ENCODE results near the gene PHACTR3.

The PHACTR3 gene

DNA sequence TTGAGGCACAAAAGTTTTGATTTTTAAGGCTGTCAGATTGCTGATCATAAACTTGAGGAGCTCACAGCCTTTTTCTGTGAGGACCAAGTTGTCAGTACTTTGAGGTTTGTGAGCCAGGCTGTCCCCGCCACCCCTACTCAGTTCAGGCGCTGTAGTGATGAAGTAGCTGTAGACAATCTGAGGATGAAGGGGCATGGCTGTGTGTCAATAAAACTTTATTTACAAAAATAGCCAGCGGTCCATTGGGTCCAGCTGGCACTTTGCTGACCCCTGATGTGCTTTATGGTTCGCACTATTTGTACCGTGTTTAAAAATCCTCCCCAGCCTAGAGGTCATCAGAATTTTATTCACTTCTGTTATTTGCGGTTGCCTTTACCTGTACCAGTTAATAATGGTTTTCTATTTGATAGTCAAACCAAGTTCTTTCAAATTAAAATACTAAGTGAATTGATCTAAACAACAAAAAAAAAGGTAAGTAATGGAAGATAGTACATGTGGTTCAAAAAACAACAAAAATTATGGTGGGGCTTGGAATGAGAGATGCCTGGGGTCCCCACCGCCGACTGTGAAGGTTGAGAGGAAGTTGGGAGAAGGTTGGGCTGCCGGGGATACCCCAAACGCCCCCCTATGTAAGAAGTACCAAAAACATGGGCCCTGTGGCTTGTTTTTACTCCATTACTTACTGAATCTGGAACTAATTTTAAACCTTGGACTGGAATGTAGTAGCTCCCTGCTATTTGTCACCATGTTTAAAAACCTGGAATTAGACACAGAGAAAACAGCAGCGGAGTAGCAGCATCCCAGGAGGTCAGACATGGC lies 205.5 kb downstream of the PHACTR3 start:
- H3K27me3 ChIP-seq (ENCODE audit: insufficient read depth, low read length): peaks cover 8% of the 10 kb centered on the region
- H3K9me3 ChIP-seq (ENCODE audit: low read length): no peaks in the 10 kb centered on the region
- H2AFZ ChIP-seq (ENCODE audit: low read depth, low read length): no peak overlapping the region
- H3K36me3 ChIP-seq (ENCODE audit: insufficient read depth, low read length): no peaks in the 10 kb centered on the region
- H3K4me1 ChIP-seq (ENCODE audit: insufficient read depth, low read length): no peaks in the 10 kb centered on the region
- no peak overlapping the region for H3K4me3 ChIP-seq (ENCODE audit: low read length)

GRCh38 chr20:59810449-59811187 lies 206.3 kb downstream of the PHACTR3 start:
- no peak overlapping the region for H3K4me3 ChIP-seq (ENCODE audit: low read length)
- H2AFZ ChIP-seq (ENCODE audit: low read depth, low read length): no peak overlapping the region
- no peaks in the 10 kb centered on the region for H3K9me3 ChIP-seq (ENCODE audit: low read length)
- H3K4me1 ChIP-seq (ENCODE audit: insufficient read depth, low read length): no peaks in the 10 kb centered on the region
- H3K27me3 ChIP-seq (ENCODE audit: insufficient read depth, low read length): peaks cover 11% of the 10 kb centered on the region
- H3K36me3 ChIP-seq (ENCODE audit: insufficient read depth, low read length): no peaks in the 10 kb centered on the region

- Histone ChIP-seq H2AFZ (ENCODE audit: low read depth, low read length) (no peak overlapping the region), H3K9me3 (ENCODE audit: low read length) (no peaks in the 10 kb centered on the region), H3K4me1 (ENCODE audit: insufficient read depth, low read length) (no peaks in the 10 kb centered on the region), H3K4me3 (ENCODE audit: low read length) (no peak overlapping the region), H3K27me3 (ENCODE audit: insufficient read depth, low read length) (peaks cover 11% of the 10 kb centered on the region), H3K36me3 (ENCODE audit: insufficient read depth, low read length) (no peaks in the 10 kb centered on the region)
These were observed 207.4 kb downstream of the PHACTR3 start for GRCh38 chr20:59811681-59812171.

- Histone ChIP-seq H3K4me3 (ENCODE audit: low read length) (no peak overlapping the region), H2AFZ (ENCODE audit: low read depth, low read length) (no peak overlapping the region), H3K36me3 (ENCODE audit: insufficient read depth, low read length) (no peaks in the 10 kb centered on the region), H3K27me3 (ENCODE audit: insufficient read depth, low read length) (peaks cover 11% of the 10 kb centered on the region), H3K4me1 (ENCODE audit: insufficient read depth, low read length) (no peaks in the 10 kb centered on the region), H3K9me3 (ENCODE audit: low read length) (no peaks in the 10 kb centered on the region)
These were observed 208.2 kb downstream of the PHACTR3 start for GRCh38 chr20:59812286-59813125.

- H3K4me3 ChIP-seq (ENCODE audit: low read length): no peak overlapping the region
- H3K4me1 ChIP-seq (ENCODE audit: insufficient read depth, low read length): no peaks in the 10 kb centered on the region
- H2AFZ ChIP-seq (ENCODE audit: low read depth, low read length): no peak overlapping the region
- no peaks in the 10 kb centered on the region for H3K9me3 ChIP-seq (ENCODE audit: low read length)
- H3K36me3 ChIP-seq (ENCODE audit: insufficient read depth, low read length): no peaks in the 10 kb centered on the region
- H3K27me3 ChIP-seq (ENCODE audit: insufficient read depth, low read length): peaks cover 11% of the 10 kb centered on the region
These were observed 209.0 kb downstream of the PHACTR3 start for GRCh38 chr20:59813126-59813947.

GRCh38 chr20:59813948-59814839 lies 209.9 kb downstream of the PHACTR3 start:
- Histone ChIP-seq H3K27me3 (ENCODE audit: insufficient read depth, low read length) (peaks cover 11% of the 10 kb centered on the region), H2AFZ (ENCODE audit: low read depth, low read length) (no peak overlapping the region), H3K9me3 (ENCODE audit: low read length) (no peaks in the 10 kb centered on the region), H3K4me3 (ENCODE audit: low read length) (no peak overlapping the region), H3K4me1 (ENCODE audit: insufficient read depth, low read length) (no peaks in the 10 kb centered on the region), H3K36me3 (ENCODE audit: insufficient read depth, low read length) (no peaks in the 10 kb centered on the region)

DNA sequence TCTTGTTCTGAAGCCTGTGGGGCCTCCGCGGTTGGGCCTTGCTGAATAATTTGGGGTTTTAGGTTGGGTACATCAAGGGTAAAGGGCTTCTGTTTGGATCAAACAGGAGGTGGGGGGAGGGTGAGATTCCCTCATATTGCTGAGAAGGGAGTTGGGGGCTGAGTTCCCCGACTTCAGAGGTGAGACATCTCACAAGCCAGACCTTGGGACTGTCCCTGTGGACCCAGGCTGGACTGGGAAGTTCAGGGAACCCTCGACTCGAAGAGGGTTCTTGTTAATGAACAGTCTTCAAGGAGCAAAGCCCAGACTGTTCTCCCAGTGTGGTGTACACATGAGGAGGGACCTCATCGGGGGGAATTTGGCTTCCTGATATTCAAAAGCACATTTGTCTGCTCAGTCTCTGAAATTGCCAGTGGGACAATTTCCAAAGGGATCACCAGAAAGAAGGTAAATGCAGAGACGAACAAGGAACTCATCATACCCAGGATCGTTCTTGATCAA lies 210.6 kb downstream of the PHACTR3 start:
- Histone ChIP-seq H3K27me3 (ENCODE audit: insufficient read depth, low read length) (peaks cover 11% of the 10 kb centered on the region), H3K36me3 (ENCODE audit: insufficient read depth, low read length) (no peaks in the 10 kb centered on the region)

GRCh38 chr20:59816146-59816738 lies 211.9 kb downstream of the PHACTR3 start:
- H3K9me3 ChIP-seq (ENCODE audit: low read length): no peaks in the 10 kb centered on the region
- peaks cover 11% of the 10 kb centered on the region for H3K27me3 ChIP-seq (ENCODE audit: insufficient read depth, low read length)
- H3K4me1 ChIP-seq (ENCODE audit: insufficient read depth, low read length): no peaks in the 10 kb centered on the region
- no peak overlapping the region for H2AFZ ChIP-seq (ENCODE audit: low read depth, low read length)
- H3K36me3 ChIP-seq (ENCODE audit: insufficient read depth, low read length): no peaks in the 10 kb centered on the region
- H3K4me3 ChIP-seq (ENCODE audit: low read length): no peak overlapping the region

More for the DNA sequence above, 210.6 kb downstream of the PHACTR3 start:
- Histone ChIP-seq H2AFZ (ENCODE audit: low read depth, low read length) (no peak overlapping the region), H3K4me1 (ENCODE audit: insufficient read depth, low read length) (no peaks in the 10 kb centered on the region), H3K4me3 (ENCODE audit: low read length) (no peak overlapping the region), H3K9me3 (ENCODE audit: low read length) (no peaks in the 10 kb centered on the region)

DNA sequence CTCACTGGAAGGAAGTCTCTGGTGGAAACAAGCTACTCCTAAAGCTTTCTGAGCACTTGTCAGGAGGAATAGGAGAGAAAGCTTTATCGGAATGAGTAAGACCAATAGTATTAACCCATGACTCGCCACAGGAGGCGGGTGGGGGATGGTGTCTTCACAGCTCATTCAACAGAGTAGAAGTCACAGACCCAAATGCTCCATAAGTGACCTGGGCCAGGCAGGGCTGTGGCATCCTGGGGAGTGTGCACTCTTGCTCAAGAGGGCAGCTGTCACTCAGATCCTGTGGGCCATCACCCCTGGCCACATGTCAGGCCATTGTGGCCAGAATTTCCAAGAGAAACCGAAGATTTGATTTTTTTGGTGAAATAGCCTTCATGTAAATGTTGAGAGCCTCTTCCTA lies 213.1 kb downstream of the PHACTR3 start:
- H3K4me3 ChIP-seq (ENCODE audit: low read length): no peak overlapping the region
- H3K4me1 ChIP-seq (ENCODE audit: insufficient read depth, low read length): no peaks in the 10 kb centered on the region
- H3K27me3 ChIP-seq (ENCODE audit: insufficient read depth, low read length): peaks cover 11% of the 10 kb centered on the region
- H3K9me3 ChIP-seq (ENCODE audit: low read length): no peaks in the 10 kb centered on the region
- H2AFZ ChIP-seq (ENCODE audit: low read depth, low read length): no peak overlapping the region
- no peaks in the 10 kb centered on the region for H3K36me3 ChIP-seq (ENCODE audit: insufficient read depth, low read length)

DNA sequence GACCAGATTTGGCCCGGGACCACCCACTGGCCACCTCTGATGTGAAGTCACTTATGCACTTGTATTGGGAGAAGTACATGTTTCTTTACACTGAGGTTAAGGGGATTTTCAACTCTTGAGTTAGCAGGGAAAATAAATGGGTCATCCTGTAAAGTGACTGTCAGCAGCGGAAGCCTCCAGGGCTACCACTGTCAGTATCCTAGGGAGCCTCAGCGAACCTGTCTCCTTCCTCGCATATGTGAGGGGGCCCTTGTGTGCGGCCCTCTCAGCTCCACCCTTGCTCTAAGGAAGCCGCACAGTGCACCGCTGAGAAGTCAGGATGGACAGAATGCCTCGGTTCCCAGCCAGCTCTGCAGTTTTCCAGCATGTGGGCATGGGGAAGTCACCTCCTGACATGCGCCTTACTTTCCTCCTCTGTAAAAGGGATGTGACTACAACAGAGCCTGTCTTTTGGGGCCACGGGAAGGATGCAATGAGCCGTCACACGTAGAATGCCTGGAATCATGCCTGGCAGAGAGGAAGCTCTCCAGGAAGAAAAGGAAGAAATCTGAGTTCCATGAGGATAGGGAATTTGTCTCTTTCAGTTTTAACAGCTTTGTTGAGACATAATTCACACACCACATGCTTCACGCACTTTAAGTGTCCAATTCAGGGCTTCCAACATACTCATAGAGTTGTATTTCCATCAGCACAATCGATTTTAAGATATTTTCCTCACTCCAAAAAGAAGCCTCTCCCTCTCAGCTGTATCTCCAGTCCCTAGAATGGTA lies 213.7 kb downstream of the PHACTR3 start:
- H3K4me1 ChIP-seq (ENCODE audit: insufficient read depth, low read length): no peaks in the 10 kb centered on the region
- H2AFZ ChIP-seq (ENCODE audit: low read depth, low read length): no peak overlapping the region
- no peaks in the 10 kb centered on the region for H3K36me3 ChIP-seq (ENCODE audit: insufficient read depth, low read length)
- no peaks in the 10 kb centered on the region for H3K9me3 ChIP-seq (ENCODE audit: low read length)
- peaks cover 11% of the 10 kb centered on the region for H3K27me3 ChIP-seq (ENCODE audit: insufficient read depth, low read length)
- no peak overlapping the region for H3K4me3 ChIP-seq (ENCODE audit: low read length)

DNA sequence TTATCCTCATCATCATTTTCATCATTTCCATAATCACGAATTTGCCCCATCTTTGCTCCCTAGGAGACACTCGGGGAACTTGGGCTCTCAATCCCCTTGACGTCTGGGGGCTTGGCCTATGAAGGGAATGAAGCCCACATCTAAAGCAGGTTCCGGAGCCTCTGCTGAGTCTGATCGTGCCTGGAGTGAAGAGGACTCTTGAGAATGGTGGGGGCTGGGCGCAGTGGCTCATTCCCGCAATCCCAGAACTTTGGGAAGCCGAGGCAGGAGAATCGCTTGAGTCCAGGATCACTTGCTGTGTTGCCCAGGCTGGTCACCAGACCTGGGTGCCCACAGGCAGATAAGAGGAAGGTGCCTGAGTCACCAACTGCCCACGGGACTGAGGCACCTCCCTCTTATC lies 214.6 kb downstream of the PHACTR3 start:
- Histone ChIP-seq H3K27me3 (ENCODE audit: insufficient read depth, low read length) (peaks cover 6% of the 10 kb centered on the region), H3K4me3 (ENCODE audit: low read length) (no peak overlapping the region), H3K4me1 (ENCODE audit: insufficient read depth, low read length) (no peaks in the 10 kb centered on the region), H2AFZ (ENCODE audit: low read depth, low read length) (no peak overlapping the region), H3K36me3 (ENCODE audit: insufficient read depth, low read length) (no peaks in the 10 kb centered on the region), H3K9me3 (ENCODE audit: low read length) (no peaks in the 10 kb centered on the region)

Data from neuron (in vitro differentiated cells).